AG10803 (cell line): Measurements from ENCODE around the gene MFSD6.

Source experiments
- DNase-seq: peaks from one replicate; pipeline ENCODE4 v3.0.0; 2010; ENCODE audit warnings: low read depth
- H3K4me3 ChIP-seq: 2 replicates; pipeline ENCODE4 v1.5.1; 2011; ENCODE audit warnings: mild to moderate bottlenecking, low read length, control low read depth
- CTCF ChIP-seq: conservative IDR thresholded peaks from 2 replicates; pipeline ENCODE4 v1.5.1; 2011; ENCODE audit warnings: mild to moderate bottlenecking, low read length, control low read depth, inconsistent platforms

The MFSD6 gene

DNA sequence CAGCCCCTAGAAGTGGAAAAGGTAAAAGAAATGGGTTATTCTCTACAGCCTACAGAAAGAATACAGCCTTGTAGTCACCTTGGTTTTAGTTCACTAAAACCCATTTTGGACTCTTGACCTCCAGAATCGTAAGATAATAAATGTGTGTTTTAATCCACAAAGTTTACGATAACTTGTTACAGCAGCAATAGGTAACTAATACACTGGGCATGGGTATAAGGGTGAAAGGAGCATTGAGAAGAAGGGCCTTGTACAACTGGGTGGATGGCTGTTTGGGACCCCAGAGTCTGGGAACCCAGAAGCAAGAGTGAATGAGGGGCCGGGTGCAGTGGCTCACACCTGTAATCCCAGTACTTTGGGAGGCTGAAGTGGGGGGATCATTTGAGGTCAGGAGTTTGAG, 2.2 kb upstream of the MFSD6 start:
- H3K4me3 ChIP-seq: no peak overlapping the region
- no peak for DNase-seq
- no peak for TF ChIP-seq CTCF

DNA sequence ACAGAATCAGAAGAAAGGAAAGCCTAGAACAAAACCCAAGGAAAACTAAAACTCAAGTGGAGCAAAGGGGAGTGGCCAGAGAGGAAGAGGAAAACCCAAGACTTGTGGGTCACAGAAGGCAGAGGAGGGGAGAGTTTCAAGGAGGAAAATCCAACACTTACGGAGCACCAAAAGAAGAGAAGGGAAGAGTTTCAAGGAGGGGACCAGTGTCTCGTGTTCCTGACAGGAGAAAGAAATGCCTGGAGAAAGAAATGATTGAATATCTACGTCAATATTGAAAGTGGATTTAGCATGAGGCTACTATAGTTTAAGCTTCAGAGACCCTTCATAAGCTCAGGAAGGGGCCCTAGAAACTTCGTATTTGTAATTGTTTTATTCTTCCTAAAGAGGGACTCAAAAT, 1.4 kb upstream of the MFSD6 start:
- no peak overlapping the region for H3K4me3 ChIP-seq
- no peak for DNase-seq
- TF ChIP-seq CTCF: no peak

DNA sequence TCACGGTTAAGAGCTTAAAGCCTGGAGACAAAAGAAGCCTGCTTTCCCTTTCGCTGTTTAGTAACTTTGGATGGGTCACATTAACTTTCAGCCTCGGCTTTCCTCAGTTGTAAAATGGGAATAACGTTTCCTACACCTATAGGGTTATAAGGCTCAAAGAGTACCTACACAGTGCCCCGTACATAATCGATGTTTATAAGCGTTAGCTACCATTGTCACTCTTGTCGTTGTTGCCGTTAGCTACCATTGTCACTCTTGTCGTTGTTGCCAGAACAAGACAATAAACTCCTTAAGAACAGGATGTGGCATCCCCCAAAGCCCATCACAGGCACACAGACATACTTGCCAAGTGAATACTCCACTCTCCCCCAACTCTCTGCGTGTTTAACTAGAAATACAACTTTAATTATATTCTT, 901 bp upstream of the MFSD6 start:
- no peak for TF ChIP-seq CTCF
- no peak for DNase-seq
- H3K4me3 ChIP-seq: peak overlapping the region; percentile 63

- TF ChIP-seq CTCF: no peak
- peak overlapping the region; percentile 63 for H3K4me3 ChIP-seq
- peak; percentile 16 for DNase-seq
These were observed 550 bp downstream of the MFSD6 start for GRCh38 chr2:190408538-190409271.

DNA sequence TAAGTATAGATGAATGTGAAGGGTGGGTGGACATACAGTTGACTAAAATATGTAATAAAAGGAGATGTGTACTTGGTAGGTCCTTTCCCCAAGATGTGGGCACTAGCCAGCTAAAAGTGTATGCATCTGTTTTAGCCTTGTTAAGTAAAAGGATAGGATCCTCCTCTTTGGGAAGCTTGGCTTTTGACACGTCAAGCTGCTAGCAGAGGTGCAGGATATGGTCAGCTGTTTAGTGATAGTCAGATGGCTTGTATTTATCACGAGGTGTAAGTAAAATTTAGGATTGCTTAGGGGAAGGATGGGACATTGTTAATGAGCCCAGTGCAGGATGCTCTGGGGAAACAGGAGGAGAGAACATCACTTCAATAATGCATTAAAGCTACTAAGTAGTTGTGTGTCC, 1.5 kb downstream of the MFSD6 start:
- TF ChIP-seq CTCF: no peak
- no peak overlapping the region for H3K4me3 ChIP-seq
- DNase-seq: no peak

DNA sequence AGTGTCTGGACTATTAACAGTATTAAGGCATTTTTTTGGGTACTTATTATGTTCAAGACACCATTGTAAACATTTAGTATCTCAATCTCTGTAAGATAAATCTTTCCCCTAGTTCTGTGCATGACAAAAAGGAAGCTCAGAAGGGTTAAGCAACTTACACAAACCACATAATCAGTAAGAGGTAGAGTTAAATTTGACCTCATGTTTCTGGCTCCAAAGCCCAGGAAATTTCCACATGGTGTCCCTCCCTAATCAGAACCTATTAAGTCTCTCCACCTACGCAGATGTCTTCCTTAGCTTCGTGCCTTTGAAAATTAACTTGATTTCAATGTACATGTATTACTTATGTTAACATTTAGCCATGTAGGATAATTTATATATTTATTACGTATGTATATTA, 2.0 kb downstream of the MFSD6 start:
- DNase-seq: no peak
- no peak for TF ChIP-seq CTCF
- H3K4me3 ChIP-seq: no peak overlapping the region

GRCh38 chr2:190412966-190413365, 4.8 kb downstream of the MFSD6 start:
- H3K4me3 ChIP-seq: no peak overlapping the region
- no peak for TF ChIP-seq CTCF
- DNase-seq: no peak
